Measurements from ENCODE around the gene ARHGEF26.

ARHGEF26 gene

DNA sequence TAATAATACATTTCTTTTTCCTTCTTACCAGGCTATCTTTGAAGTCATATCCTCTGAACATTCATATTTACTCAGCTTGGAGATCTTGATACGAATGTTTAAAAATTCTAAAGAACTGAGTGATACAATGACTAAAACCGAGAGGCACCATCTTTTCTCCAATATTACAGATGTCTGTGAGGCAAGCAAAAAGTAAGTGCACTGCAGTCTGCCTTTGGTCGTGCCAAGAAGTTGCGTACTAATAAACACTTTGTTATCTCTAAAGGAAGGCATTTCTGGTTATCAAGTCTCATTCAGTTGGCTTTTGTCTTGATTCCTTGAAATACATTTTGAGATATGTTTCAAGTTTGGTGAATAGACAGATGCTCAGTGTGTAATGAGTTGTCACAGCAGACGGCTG, 31.6 kb downstream of the ARHGEF26 start:
- TF ChIP-seq, protein P1, sequence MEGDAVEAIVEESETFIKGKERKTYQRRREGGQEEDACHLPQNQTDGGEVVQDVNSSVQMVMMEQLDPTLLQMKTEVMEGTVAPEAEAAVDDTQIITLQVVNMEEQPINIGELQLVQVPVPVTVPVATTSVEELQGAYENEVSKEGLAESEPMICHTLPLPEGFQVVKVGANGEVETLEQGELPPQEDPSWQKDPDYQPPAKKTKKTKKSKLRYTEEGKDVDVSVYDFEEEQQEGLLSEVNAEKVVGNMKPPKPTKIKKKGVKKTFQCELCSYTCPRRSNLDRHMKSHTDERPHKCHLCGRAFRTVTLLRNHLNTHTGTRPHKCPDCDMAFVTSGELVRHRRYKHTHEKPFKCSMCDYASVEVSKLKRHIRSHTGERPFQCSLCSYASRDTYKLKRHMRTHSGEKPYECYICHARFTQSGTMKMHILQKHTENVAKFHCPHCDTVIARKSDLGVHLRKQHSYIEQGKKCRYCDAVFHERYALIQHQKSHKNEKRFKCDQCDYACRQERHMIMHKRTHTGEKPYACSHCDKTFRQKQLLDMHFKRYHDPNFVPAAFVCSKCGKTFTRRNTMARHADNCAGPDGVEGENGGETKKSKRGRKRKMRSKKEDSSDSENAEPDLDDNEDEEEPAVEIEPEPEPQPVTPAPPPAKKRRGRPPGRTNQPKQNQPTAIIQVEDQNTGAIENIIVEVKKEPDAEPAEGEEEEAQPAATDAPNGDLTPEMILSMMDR (conservative IDR thresholded peaks at IDR 0.05; ENCODE audit: low read length): no peak
- no peak for DNase-seq (ENCODE audit: low read depth)

DNA sequence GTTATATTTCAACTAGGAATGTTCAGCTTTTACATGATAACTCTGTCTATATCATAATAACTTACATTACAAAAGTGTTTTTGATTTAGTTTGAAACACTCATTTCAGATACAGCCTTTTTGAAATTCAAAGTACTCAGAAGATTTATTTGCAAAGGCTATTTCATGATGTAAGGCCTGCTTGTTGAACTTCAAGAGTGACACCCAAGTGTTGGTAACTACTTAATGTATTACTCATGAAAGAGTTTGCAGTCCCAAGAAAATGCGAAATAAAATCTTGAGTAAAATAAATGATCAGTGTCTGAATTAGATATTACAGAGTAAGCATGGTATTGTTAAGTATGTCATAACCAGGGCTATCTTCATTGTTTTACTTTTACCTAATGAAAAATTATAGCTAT, 35.3 kb downstream of the ARHGEF26 start:
- TF ChIP-seq, protein P1 (conservative IDR thresholded peaks at IDR 0.05; ENCODE audit: low read length): no peak
- no peak overlapping the region for H3K4me3 ChIP-seq (ENCODE audit: low read length)
- no peak for DNase-seq (ENCODE audit: low read depth)

More for the DNA sequence above, 31.6 kb downstream of the ARHGEF26 start:
- no peak overlapping the region for H3K4me3 ChIP-seq (ENCODE audit: low read length)

DNA sequence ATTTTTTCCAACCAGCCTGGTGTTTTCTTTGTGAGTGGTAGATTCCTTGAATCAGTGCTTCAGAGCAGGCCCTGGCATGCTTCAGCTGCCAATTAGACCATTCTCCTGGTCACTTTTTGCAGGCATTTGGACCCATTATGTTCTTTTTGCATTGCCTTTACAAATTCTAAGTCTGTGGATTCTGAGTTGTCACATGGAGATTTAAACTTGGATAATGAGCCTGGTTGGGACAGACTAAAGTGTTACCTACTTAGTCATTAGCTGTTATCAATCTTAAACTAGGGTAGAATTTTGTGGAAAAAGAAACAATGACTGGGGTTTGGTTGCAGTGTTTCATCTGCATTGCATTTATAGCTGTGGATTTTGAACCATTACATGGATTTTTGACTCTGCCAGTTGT, 40.6 kb downstream of the ARHGEF26 start:
- TF ChIP-seq, protein P1 (conservative IDR thresholded peaks at IDR 0.05; ENCODE audit: low read length): no peak
- H3K4me3 ChIP-seq (ENCODE audit: low read length): no peak overlapping the region
- DNase-seq (ENCODE audit: low read depth): no peak

DNA sequence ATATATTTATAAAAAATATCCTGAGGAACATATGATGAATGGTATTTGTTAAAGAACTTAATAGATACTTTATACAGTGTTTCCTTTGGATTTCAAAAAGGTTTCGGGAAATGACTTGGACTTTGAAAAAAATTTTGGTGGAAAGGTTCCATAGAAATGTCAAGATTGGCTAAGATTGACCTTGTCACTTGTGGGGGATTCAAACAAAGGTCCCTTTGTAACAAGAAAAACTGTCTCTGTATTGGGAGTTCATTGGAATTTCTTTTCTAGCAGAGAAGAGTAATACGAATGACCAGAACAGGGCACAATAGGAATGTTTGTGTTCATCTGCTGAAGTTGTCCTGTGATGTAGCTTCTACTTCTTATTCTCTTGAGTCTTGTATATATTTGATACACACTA, 43.2 kb downstream of the ARHGEF26 start:
- DNase-seq (ENCODE audit: low read depth): no peak
- H3K4me3 ChIP-seq (ENCODE audit: low read length): no peak overlapping the region
- TF ChIP-seq, protein P1 (conservative IDR thresholded peaks at IDR 0.05; ENCODE audit: low read length): no peak

DNA sequence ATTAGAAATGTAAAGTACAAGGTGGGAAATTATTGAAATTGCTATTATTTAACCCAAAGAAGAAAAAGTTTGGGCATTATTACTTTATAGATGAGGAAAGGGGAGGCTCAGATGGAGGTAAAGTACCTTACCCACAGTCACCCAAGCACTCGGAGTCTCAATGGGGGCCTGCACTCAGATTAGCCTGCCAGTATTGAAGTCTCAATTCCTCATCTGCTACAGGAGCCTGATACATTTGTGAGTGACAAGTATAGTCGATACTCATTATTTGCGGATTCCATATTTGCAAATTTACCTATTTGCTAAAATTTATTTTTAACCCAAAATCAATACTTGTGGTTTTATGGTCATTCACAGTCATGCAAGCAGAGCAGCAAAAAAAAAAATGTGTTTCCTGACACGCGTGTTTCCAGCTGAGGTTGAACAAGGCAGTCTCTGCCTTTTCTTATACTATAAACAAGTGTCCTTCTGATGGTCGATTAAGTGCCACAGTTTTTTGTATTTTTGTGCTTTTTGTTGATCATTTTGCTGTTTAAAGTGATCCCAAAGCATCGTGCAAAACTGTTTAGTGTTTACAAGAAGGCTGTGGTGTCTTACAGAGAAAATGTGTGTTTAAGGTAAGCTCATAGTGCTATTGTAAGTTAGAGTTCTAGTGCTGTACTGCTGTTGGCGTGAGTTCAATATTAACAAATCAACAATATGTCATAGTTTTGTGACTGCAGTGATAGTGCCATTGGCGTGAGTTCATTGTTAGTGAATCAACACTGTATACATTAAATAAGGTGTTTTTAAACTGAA, 48.0 kb downstream of the ARHGEF26 start:
- no peak for DNase-seq (ENCODE audit: low read depth)
- TF ChIP-seq, protein P1 (conservative IDR thresholded peaks at IDR 0.05; ENCODE audit: low read length): no peak
- no peak overlapping the region for H3K4me3 ChIP-seq (ENCODE audit: low read length)

DNA sequence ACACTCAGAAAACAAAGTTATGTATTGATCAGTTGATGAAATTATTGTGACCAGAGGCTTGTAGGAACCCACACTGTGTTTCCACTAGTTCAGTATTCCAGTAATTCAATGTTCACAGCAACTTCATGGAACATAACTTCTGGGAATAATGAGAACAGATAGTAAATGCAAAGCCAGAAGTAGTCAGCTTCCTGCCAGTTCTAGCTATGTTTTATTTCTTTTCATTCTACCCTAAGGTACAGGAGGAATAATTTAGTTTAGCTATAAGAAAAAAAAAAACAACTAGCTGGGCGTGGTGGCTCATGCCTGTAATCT, 48.6 kb downstream of the ARHGEF26 start:
- DNase-seq (ENCODE audit: low read depth): no peak
- H3K4me3 ChIP-seq (ENCODE audit: low read length): no peak overlapping the region
- TF ChIP-seq, protein P1 (conservative IDR thresholded peaks at IDR 0.05; ENCODE audit: low read length): no peak

DNA sequence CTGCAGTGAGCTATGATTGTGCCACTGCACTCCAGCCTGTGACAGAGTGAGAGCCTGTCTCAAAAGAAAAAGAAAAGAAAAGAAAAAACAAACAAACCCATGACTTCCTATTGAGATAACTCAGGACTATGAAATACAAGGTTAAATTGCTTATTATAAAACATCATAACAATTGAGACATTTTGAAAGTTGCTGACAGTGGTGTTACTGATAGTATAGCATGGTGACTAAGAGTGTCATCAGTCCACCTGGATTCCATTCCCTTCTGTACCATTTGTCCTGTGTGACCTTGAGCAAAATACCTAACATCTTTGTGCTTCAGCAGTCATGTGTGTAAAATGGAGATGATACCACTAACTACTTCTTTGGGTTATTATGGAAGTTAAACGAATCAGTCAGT, 49.1 kb downstream of the ARHGEF26 start:
- DNase-seq (ENCODE audit: low read depth): no peak
- TF ChIP-seq, protein P1 (conservative IDR thresholded peaks at IDR 0.05; ENCODE audit: low read length): no peak
- no peak overlapping the region for H3K4me3 ChIP-seq (ENCODE audit: low read length)

All from AG10803 (cell line).